ENCODE results near the gene TSGA10IP.

Gene TSGA10IP

DNA sequence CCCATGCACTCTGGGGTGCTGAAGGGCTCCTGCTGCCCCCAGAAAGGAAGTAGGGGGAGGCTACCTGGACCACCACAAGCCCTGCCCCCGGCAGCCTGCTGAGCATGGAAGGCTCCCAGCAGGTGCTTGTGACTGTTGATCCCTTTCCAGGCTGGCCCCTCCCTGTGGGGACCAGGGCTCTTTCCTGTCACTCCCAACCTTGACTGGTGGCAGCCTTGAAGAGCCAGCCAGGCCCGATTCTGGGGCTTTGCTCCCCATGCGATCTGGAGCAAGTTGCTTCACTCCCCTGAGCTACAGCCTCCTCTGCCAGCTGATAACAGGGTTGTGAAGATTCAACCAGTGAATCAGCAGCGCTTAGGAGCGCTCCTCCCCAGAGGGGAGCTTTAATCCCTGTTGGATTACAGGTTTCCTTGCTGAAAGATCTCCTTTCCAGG, 61.9 kb downstream of the TSGA10IP start:
- TF ChIP-seq, protein P1, sequence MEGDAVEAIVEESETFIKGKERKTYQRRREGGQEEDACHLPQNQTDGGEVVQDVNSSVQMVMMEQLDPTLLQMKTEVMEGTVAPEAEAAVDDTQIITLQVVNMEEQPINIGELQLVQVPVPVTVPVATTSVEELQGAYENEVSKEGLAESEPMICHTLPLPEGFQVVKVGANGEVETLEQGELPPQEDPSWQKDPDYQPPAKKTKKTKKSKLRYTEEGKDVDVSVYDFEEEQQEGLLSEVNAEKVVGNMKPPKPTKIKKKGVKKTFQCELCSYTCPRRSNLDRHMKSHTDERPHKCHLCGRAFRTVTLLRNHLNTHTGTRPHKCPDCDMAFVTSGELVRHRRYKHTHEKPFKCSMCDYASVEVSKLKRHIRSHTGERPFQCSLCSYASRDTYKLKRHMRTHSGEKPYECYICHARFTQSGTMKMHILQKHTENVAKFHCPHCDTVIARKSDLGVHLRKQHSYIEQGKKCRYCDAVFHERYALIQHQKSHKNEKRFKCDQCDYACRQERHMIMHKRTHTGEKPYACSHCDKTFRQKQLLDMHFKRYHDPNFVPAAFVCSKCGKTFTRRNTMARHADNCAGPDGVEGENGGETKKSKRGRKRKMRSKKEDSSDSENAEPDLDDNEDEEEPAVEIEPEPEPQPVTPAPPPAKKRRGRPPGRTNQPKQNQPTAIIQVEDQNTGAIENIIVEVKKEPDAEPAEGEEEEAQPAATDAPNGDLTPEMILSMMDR (IDR thresholded peaks at IDR 0.05; ENCODE audit: extremely low read depth, insufficient read depth, missing control alignments), result no peak
- no peak for DNase-seq (ENCODE audit: low spot score)
- in situ Hi-C loops (cut with MboI; ENCODE audit: low pct_unique_long_range_greater_than_20kb, low sequenced_read_pairs, unreplicated experiment), result no loop called here

DNA sequence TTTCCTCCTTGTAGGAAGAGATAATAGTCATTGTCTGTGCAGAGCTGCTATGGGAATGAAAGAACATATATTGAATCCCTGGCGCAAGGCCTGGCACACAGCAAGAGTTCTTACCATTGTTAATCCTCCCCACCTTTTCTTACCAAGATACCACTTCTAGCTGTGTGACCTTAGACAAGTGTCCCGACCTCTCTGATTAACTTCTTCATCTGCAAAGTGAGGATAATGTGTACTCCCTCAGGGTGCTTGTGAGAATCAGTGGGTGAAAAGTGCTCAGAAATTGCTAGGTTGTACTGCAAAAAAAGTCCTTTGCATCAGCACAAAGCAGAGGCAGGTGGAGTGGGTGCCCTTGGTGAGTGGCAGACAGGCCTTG, 62.8 kb downstream of the TSGA10IP start:
- TF ChIP-seq, protein P1 (IDR thresholded peaks at IDR 0.05; ENCODE audit: extremely low read depth, insufficient read depth, missing control alignments), result no peak
- in situ Hi-C loops (cut with MboI; ENCODE audit: low pct_unique_long_range_greater_than_20kb, low sequenced_read_pairs, unreplicated experiment), result no loop called here
- DNase-seq (ENCODE audit: low spot score), result no peak

DNA sequence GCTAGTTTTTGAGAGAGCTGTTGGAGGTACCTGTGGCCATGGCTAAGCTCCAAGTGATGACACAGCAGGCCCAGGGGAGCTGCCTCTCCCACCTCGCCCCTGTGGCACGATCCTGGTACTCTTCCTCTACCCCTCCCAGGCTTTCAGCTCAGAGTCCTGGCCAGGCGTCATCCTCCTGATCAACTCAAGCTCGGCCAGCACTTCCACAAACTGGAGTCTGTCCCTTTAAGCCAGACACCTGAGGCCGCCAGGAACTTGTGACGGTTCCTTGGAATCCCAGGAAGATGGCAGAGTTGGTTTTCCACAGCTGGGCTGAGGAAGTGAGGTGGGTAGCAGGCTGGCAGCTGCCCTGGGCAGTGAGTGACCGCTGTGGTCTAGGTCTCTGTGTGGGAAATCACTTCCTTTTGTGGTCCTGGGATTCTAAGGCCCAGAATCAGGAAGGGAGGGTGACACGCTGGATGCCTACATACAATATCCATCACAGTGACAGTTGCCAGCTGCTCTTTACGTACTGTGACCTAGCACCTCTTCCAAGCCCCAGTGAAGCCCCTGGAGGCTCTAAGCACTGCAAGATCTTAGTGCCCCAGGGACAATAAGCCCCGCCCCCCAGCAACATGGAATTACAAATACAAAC, 63.3 kb downstream of the TSGA10IP start:
- TF ChIP-seq, protein P1 (IDR thresholded peaks at IDR 0.05; ENCODE audit: extremely low read depth, insufficient read depth, missing control alignments), result no peak
- in situ Hi-C loops (cut with MboI; ENCODE audit: low pct_unique_long_range_greater_than_20kb, low sequenced_read_pairs, unreplicated experiment), result no loop called here
- DNase-seq (ENCODE audit: low spot score), result no peak

Measured in GM13977 (cell line).